ENCODE results near the gene SNCAIP. TPM values are rescaled to one million over a fixed set of nuclear protein-coding genes. Genes with fewer than 3 reads are reported as not detected.

The SNCAIP gene
- total and polyA plus RNA-seq, 2 of the 4 experiments (the other 2 are of a cell fraction): 15.3 to 19.0 TPM

DNA sequence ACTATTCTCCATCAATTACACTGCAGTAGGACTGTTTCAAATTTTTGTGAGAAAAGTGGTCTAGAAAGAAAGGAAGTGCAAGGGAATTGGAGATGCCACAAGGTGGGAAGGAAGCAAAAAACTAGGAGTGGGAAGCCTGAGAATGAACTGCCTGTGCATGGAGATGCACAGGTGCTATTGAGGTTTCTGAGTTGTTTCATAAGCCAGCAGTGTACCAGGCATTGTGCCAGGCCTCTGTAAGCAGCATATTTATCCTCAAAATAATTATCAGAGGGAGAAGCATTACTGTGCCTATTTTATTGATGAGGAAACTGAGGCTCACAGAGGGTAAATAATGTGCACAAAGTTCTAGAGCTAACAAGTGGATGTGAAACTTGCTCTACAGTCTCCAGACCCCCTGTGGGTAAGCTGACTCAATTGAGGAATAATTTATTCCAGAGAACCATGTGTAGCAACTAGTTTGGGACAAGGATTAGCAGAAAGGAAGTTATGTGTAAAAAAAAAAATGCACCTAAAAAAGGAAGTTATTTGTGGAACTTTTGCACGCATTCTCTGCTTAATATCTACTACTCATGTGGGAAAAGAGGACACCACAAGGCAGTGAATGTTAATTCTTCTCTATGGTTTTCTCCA is 96.7 kb downstream of the SNCAIP start:
- Histone ChIP-seq H2BK120ac (ENCODE audit: low read depth, low read length) (no peak overlapping the region), H2BK5ac (ENCODE audit: low read depth, low read length, poor library complexity, severe bottlenecking) (no peak overlapping the region), H3K36me3 (ENCODE audit: control insufficient read depth, insufficient read depth, low read length) (no peaks in the 10 kb centered on the region), H2BK20ac (ENCODE audit: low read depth, low read length) (no peak overlapping the region), H3K4ac (ENCODE audit: low read depth, low read length) (no peak overlapping the region), H3K4me1 (ENCODE audit: control insufficient read depth, insufficient read depth, low read length) (peaks cover 3% of the 10 kb centered on the region; the same call in 1 of the 2 replicates), H2AFZ (replicated peaks; ENCODE audit: low read length, poor library complexity) (no peak overlapping the region), H3K4me2 (ENCODE audit: low read depth, low read length) (no peak overlapping the region), H4K5ac (ENCODE audit: low read depth, low read length) (no peak overlapping the region), H3K9me1 (ENCODE audit: insufficient read depth, low read length) (no peaks in the 10 kb centered on the region), H4K8ac (ENCODE audit: low read depth in 2 of 2, low read length in 2 of 2) (no peak overlapping the region), H3K27me3 (ENCODE audit: control insufficient read depth, insufficient read depth, low read length) (no peaks in the 10 kb centered on the region), H3K27ac (ENCODE audit: insufficient read depth, low read length) (no peak overlapping the region), H2BK15ac (ENCODE audit: low read depth, low read length) (no peak overlapping the region), H3K14ac (replicated peaks; ENCODE audit: low read depth, low read length) (no peak overlapping the region), H2AK9ac (replicated peaks; ENCODE audit: low read depth, low read length, poor library complexity) (no peak overlapping the region), H3K56ac (ENCODE audit: extremely low read depth, insufficient read depth, low read length) (no peak overlapping the region), H3K79me1 (ENCODE audit: low read depth in 1 of 2, low read length in 2 of 2) (0 out of 4 replicates have a peak, but pooled peaks cover 0 to under 1% of the 10 kb centered on the region in 2 experiments), H2AK5ac (ENCODE audit: low read depth, low read length) (no peak overlapping the region), H3K18ac (ENCODE audit: low read depth, low read length) (no peak overlapping the region), H3K4me3 (ENCODE audit: insufficient read depth, low read depth, low read length) (no peak overlapping the region), H4K20me1 (ENCODE audit: insufficient read depth, low read length) (no peaks in the 10 kb centered on the region), H3K9me3 (ENCODE audit: control insufficient read depth, insufficient read depth, low read length) (no peaks in the 10 kb centered on the region), H4K91ac (ENCODE audit: insufficient read depth, low read depth, low read length) (no peak overlapping the region), H3K23ac (ENCODE audit: low read depth, low read length) (no peak overlapping the region), H3K9ac (ENCODE audit: low read depth, low read length) (no peak overlapping the region)
- TF ChIP-seq MXI1 (IDR thresholded peaks at IDR 0.05; ENCODE audit: borderline replicate concordance, low read depth, low read length) (no peak), RAD21 (IDR thresholded peaks at IDR 0.05; ENCODE audit: low read length) (no peak), NFE2L2 (IDR thresholded peaks at IDR 0.05; ENCODE audit: low read depth, low read length) (no peak), RCOR1 (IDR thresholded peaks at IDR 0.05; ENCODE audit: insufficient replicate concordance, low read length) (no peak), FOS (IDR thresholded peaks at IDR 0.05; ENCODE audit: low read depth, low read length) (no peak), BHLHE40 (IDR thresholded peaks at IDR 0.05; ENCODE audit: low read depth, low read length) (no peak)
- TF ChIP-seq, protein P1, sequence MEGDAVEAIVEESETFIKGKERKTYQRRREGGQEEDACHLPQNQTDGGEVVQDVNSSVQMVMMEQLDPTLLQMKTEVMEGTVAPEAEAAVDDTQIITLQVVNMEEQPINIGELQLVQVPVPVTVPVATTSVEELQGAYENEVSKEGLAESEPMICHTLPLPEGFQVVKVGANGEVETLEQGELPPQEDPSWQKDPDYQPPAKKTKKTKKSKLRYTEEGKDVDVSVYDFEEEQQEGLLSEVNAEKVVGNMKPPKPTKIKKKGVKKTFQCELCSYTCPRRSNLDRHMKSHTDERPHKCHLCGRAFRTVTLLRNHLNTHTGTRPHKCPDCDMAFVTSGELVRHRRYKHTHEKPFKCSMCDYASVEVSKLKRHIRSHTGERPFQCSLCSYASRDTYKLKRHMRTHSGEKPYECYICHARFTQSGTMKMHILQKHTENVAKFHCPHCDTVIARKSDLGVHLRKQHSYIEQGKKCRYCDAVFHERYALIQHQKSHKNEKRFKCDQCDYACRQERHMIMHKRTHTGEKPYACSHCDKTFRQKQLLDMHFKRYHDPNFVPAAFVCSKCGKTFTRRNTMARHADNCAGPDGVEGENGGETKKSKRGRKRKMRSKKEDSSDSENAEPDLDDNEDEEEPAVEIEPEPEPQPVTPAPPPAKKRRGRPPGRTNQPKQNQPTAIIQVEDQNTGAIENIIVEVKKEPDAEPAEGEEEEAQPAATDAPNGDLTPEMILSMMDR (conservative IDR thresholded peaks at IDR 0.05; ENCODE audit: low read depth, low read length): no peak
- TF ChIP-seq, protein P2, sequence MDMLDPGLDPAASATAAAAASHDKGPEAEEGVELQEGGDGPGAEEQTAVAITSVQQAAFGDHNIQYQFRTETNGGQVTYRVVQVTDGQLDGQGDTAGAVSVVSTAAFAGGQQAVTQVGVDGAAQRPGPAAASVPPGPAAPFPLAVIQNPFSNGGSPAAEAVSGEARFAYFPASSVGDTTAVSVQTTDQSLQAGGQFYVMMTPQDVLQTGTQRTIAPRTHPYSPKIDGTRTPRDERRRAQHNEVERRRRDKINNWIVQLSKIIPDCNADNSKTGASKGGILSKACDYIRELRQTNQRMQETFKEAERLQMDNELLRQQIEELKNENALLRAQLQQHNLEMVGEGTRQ (IDR thresholded peaks at IDR 0.05; ENCODE audit: low read depth, low read length): no peak
- TF ChIP-seq, protein P3, sequence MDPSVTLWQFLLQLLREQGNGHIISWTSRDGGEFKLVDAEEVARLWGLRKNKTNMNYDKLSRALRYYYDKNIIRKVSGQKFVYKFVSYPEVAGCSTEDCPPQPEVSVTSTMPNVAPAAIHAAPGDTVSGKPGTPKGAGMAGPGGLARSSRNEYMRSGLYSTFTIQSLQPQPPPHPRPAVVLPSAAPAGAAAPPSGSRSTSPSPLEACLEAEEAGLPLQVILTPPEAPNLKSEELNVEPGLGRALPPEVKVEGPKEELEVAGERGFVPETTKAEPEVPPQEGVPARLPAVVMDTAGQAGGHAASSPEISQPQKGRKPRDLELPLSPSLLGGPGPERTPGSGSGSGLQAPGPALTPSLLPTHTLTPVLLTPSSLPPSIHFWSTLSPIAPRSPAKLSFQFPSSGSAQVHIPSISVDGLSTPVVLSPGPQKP (IDR thresholded peaks at IDR 0.05; ENCODE audit: borderline replicate concordance, low read depth, low read length): no peak
- ATAC-seq (ENCODE audit: low read depth) (no peak), DNase-seq (no peak)
- BruUV-seq (replicated peaks): no TSS peak
- POLR2A ChIA-PET (ENCODE audit: unreplicated experiment): no interaction called here
- intact Hi-C loops (cut with micrococcal nuclease) (no loop called here), in situ Hi-C loops (cut with MboI; ENCODE audit: low sequenced_read_pairs) (loop anchor here (25.0 kb wide), 1 partner anchor 446 kb away; the partner anchor contains the start of gene SRFBP1), dilution Hi-C loops (cut with HindIII; ENCODE audit: low sequenced_read_pairs, unreplicated experiment) (loop anchor here (25.0 kb wide), 1 partner anchor 221 kb away; no protein-coding TSS in a partner anchor)
- CTCF ChIA-PET: interaction anchor here (0.6 kb wide), 1 partner anchor 14 kb away, joined by 4 read pairs; no protein-coding TSS in a partner anchor
- WGBS, 2 experiments (ENCODE audit: extremely low coverage in 2 of 2, insufficient read length in 1 of 2): no CpG with 5 or more reads among the region's 1 CpG

Measured in IMR-90 (cell line).